ENCODE data around the gene MATK. TPM values are rescaled to one million over a fixed set of nuclear protein-coding genes. Genes with fewer than 3 reads are reported as not detected.

Gene MATK, protein sequence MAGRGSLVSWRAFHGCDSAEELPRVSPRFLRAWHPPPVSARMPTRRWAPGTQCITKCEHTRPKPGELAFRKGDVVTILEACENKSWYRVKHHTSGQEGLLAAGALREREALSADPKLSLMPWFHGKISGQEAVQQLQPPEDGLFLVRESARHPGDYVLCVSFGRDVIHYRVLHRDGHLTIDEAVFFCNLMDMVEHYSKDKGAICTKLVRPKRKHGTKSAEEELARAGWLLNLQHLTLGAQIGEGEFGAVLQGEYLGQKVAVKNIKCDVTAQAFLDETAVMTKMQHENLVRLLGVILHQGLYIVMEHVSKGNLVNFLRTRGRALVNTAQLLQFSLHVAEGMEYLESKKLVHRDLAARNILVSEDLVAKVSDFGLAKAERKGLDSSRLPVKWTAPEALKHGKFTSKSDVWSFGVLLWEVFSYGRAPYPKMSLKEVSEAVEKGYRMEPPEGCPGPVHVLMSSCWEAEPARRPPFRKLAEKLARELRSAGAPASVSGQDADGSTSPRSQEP
- under 1 TPM; 0.34 to 1.00 TPM for total RNA-seq

DNA sequence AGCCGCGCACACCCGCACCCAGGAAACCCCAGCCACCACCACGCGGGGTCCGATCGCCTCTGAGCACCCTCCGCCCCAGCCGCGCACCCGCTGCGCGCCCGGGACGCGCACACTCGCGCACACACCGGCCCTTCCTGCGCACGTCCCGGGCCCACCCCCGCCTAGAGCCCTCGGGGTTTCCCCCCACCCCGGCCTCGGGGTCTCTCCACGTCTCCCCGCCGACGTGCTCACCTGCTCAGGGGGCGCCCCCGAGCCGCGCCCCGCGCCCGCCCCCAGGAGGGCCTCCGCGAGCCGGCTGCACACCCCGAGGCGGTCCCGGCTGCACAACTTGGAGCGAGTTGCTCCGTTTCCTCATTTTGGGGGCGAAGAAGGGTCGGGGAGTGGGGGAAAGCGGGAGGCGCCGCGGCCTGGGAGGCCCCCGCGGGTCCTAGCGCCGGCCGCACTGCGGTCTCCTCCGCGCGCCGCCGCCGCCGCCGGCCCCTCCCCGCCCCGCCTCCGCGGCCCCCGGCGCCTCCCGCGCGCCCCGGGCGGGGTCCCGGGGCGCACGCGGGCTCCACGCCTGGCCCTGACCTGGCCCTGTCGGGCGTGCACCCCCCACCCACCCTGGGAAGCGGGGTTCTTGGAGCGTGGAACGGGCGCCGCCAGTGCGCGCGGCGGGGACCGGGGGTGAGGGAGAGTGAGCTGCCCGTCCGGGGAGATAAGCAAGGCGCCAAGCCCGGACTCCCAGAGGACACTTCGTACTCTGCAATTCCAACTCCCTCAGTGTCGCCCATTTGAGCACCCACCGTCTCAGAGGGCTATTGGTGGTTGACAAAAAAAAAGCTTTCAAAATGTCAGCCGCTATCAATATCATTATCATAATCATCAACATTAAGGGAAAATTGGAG, at the start of gene MATK:
MATK (minus strand) TSS at position 444 of the 887 bp plus-strand sequence. CDS start 1,246 bp downstream, outside the sequence.

DNA sequence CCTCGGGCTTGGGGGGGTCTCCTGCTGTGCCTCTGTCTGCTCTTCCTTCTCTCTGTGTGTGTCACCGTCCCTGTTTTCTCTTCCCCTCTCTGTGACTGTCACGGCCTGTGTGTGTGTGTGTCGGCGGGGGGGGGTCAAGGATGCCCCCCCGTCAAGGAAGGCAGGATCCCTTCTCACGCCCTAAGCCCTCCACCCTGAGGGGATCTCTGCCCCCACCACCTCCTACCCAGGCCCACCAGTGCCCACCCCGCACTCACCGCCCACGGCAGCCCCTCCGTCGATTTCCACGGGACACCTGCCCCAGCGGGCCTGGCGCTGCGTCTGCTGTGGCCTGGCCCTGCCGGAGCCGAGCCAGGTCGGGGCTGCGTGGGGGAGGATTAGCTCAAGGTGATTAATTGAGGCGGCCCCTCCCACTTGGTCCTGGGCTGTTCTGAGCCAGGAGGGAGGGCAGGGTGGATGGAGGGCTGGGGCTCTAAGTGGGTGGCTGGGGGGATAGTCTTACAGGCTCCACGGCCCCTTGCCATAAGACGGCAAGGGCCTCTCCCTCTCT, 14.2 kb downstream of the MATK start, which contains the start of gene RAX2:
RAX2 (minus strand) TSS at position 323 of the 550 bp plus-strand sequence. CDS start 486 bp downstream, outside the sequence.

DNA sequence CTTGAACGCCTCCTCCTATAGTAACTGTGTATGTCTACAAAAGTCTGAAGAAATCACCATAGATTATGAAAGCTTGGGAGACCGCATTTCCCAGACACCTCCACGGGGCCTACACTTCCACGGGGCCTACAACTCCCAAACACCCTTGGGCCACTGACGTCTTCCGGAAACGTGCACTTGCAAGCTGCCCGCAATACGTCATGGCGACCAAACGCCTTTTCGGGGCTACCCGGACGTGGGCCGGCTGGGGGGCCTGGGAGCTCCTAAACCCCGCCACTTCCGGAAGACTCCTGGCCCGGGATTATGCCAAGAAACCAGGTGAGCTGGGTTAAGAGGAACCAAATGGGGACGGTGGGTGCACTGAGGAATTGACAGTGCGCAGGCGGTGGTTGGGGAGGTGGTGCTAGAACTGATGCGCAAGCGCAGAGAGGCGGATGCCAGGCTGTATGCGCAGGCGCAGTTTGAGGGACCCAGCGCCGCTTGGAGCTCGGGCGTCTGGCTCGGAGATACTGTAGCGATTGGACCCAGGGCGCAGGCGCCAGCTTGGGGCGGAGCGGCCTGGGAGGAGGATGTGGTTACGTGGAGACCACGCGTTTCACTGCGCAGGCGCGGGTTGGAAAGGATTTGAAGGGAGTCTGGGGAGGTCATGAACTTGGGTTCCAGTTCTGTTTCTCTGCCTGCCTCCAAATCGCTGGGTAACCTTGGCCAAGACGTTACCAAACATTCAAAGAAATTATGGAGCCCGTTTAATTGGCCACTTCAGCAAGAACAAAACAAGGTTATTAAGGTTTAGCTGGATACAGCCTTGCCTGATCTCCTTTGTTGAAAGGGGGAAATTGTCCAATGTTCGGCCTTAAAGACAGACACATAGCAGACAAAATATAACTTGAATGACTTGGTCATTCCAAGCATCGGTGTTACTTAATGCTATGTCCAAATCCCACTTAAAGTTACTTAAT, 23.4 kb downstream of the MATK start, which contains the start of gene MRPL54:
MRPL54 (plus strand) TSS at position 182 of the 959 bp plus-strand sequence; CDS start at position 201, 19 bp downstream.

DNA sequence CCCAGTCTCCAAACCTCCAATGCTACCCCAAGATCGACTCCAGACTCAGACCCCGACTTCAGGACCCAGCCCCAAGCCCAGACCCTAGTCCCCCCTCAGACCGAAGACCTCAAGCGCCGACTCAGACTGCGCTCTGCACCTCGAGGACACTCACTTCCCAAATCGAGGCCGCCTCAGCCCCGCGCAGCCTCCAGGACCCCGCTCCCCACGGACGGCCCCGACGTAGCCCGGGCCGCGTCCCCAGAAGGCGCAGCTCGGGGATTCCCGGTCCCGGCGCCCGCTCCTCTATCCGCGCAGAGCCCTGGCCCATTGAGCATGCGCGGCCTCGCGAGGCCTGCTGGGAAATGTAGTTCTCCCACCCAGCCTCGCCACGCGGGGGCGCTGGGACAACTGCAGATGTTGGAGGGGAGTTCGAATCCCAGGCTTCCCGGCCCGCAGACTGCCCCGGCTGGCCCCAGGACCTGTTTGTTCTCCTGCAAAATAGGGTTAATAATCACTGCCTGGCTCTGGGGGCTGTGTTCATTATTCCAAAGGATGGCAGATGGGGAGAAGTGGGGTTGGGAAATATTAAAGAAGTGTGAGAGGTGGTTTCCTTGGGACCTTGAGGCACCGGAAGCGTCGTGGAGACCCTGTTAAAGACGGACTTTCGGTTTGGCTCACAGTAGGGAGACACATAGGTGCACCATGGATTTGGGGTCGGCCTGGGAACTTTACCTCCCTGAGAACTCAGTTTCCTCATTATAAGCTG, 24.6 kb downstream of the MATK start, which contains the start of gene APBA3:
APBA3 (minus strand) TSS at position 311 of the 748 bp plus-strand sequence. CDS start 1,428 bp downstream, outside the sequence.

Small RNA genes within 50 kb of the gene (small RNA-seq; reads per million reads assigned to genes)
- gene AC005777.1 = 0 reads per million in 2 donors

Other genes starting within 250 kb of the MATK start
- not detected for gene TEKTIP1, start 247.2 kb downstream of the MATK start, total RNA-seq
- 1,000 to 10,000 TPM; 2,768 to 2,971 TPM for gene MFSD12, start 228.8 kb downstream of the MATK start, total RNA-seq
- gene HMG20B, start 213.4 kb downstream of the MATK start, total RNA-seq = 100 to 1,000 TPM; 663 to 915 TPM
- under 1 TPM; under 0.01 to 0.67 TPM for gene GIPC3, start 200.9 kb downstream of the MATK start, total RNA-seq
- 1 to 10 TPM in 1 of 2 donors, not detected in 1; 1.7 TPM for gene TBXA2R, start 179.5 kb downstream of the MATK start, total RNA-seq
- gene CACTIN, start 159.6 kb downstream of the MATK start, total RNA-seq = 10 to 100 TPM; 11.7 to 25.0 TPM
- gene PIP5K1C, start 85.9 kb downstream of the MATK start, total RNA-seq = 10 to 100 TPM; 27.3 to 32.7 TPM
- not detected for gene TJP3, start 78.0 kb downstream of the MATK start, total RNA-seq
- 10 to 100 TPM; 25.1 to 27.0 TPM for gene APBA3, start 24.7 kb downstream of the MATK start, total RNA-seq
- gene MRPL54, start 23.7 kb downstream of the MATK start, total RNA-seq = 10 to 100 TPM; 39.6 to 51.6 TPM
- gene RAX2, start 14.2 kb downstream of the MATK start, total RNA-seq = not detected
- gene ZFR2, start 82.7 kb upstream of the MATK start, total RNA-seq = under 1 TPM in 1 of 2 donors, not detected in 1; 0.34 TPM
- not detected for gene ATCAY, start 94.3 kb upstream of the MATK start, total RNA-seq
- not detected for gene NMRK2, start 146.7 kb upstream of the MATK start, total RNA-seq
- 100 to 1,000 TPM in 1 of 2 donors, 10 to 100 TPM in 1; 92.2 to 103 TPM for gene DAPK3, start 184.7 kb upstream of the MATK start, total RNA-seq
- gene EEF2, start 199.1 kb upstream of the MATK start, total RNA-seq = 1,000 to 10,000 TPM in 1 of 2 donors, 100 to 1,000 TPM in 1; 847 to 1,562 TPM
- 10 to 100 TPM; 18.6 to 31.0 TPM for gene PIAS4, start 221.4 kb upstream of the MATK start, total RNA-seq